MM.1S (cell line): ENCODE data around the gene MAMLD1.

Experiments used
- DNase-seq: peaks from one replicate; pipeline ENCODE4 v3.0.0-alpha.2; 2015
- H2AFZ ChIP-seq: fragments of 300-600 bp; sonication (generic); 2 replicates; pipeline ENCODE4 v1.6.0; 2016; ENCODE audit warnings: antibody characterized with exemption, low read length
- H3F3A ChIP-seq: fragments of 300-600 bp; sonication (generic); 2 replicates; pipeline ENCODE4 v1.6.1; 2016; ENCODE audit warnings: mild to moderate bottlenecking, antibody characterized with exemption, low read length, moderate library complexity, mixed read lengths; ENCODE audit not compliant: insufficient read depth
- H3K27ac ChIP-seq: fragments of 300-600 bp; sonication (generic); 2 replicates; pipeline ENCODE4 v1.5.1; 2016; ENCODE audit warnings: mild to moderate bottlenecking, low read length
- H3K27me3 ChIP-seq: fragments of 300-600 bp; sonication (generic); replicated peaks from 2 replicates; pipeline ENCODE4 v1.6.0; 2016; ENCODE audit warnings: low read length; ENCODE audit not compliant: insufficient read depth
- H3K36me3 ChIP-seq: fragments of 300-600 bp; sonication (generic); replicated peaks from 2 replicates; pipeline ENCODE4 v1.6.1; 2016; ENCODE audit warnings: mild to moderate bottlenecking, low read length, mixed read lengths; ENCODE audit not compliant: insufficient read depth
- H3K4me1 ChIP-seq: fragments of 300-600 bp; sonication (generic); 2 replicates; pipeline ENCODE4 v1.6.1; 2016; ENCODE audit warnings: low read length, mixed read lengths
- H3K4me2 ChIP-seq: fragments of 300-600 bp; sonication (generic); 2 replicates; pipeline ENCODE4 v1.6.0; 2016; ENCODE audit warnings: low read depth, low read length
- H3K4me3 ChIP-seq: fragments of 300-600 bp; sonication (generic); 2 replicates; pipeline ENCODE4 v1.5.1; 2016; ENCODE audit warnings: low read length, mixed read lengths
- H3K79me2 ChIP-seq: fragments of 300-600 bp; sonication (generic); 2 replicates; pipeline ENCODE4 v1.6.1; 2016; ENCODE audit warnings: mixed run types, low read length, mixed read lengths
- H3K9ac ChIP-seq: fragments of 300-600 bp; sonication (generic); 2 replicates; pipeline ENCODE4 v1.6.1; 2016; ENCODE audit warnings: low read length, mixed read lengths
- H3K9me2 ChIP-seq: fragments of 300-600 bp; sonication (generic); replicated peaks from 2 replicates; pipeline ENCODE4 v1.6.1; 2016; ENCODE audit warnings: mild to moderate bottlenecking, low read length, mixed read lengths; ENCODE audit not compliant: insufficient read depth
- H3K9me3 ChIP-seq: fragments of 300-600 bp; sonication (generic); replicated peaks from 2 replicates; pipeline ENCODE4 v1.6.1; 2016; ENCODE audit warnings: mild to moderate bottlenecking, low read length, mixed read lengths; ENCODE audit not compliant: insufficient read depth
- H4K20me1 ChIP-seq: fragments of 300-600 bp; sonication (generic); 2 replicates; pipeline ENCODE4 v1.6.1; 2016; ENCODE audit warnings: mild to moderate bottlenecking, low read length, moderate library complexity, mixed read lengths; ENCODE audit not compliant: insufficient read depth
- EZH2 ChIP-seq: fragments of 300-600 bp; sonication (generic); optimal IDR thresholded peaks from 2 replicates; pipeline ENCODE3; 2017; ENCODE audit warnings: low read depth, mild to moderate bottlenecking, antibody characterized with exemption, low read length, mixed read lengths
- EZH2phosphoT487 ChIP-seq: fragments of 300-600 bp; sonication (generic); IDR thresholded peaks from 2 replicates; pipeline ENCODE4 v1.6.1; 2018; ENCODE audit warnings: antibody characterized with exemption, low read length
- TF ChIP-seq, protein P1 (sequence below): fragments of 300-600 bp; sonication (generic); IDR thresholded peaks from 2 replicates; pipeline ENCODE4 v1.5.1; 2016; ENCODE audit warnings: antibody characterized with exemption, low read length, mixed read lengths

MAMLD1 gene

DNA sequence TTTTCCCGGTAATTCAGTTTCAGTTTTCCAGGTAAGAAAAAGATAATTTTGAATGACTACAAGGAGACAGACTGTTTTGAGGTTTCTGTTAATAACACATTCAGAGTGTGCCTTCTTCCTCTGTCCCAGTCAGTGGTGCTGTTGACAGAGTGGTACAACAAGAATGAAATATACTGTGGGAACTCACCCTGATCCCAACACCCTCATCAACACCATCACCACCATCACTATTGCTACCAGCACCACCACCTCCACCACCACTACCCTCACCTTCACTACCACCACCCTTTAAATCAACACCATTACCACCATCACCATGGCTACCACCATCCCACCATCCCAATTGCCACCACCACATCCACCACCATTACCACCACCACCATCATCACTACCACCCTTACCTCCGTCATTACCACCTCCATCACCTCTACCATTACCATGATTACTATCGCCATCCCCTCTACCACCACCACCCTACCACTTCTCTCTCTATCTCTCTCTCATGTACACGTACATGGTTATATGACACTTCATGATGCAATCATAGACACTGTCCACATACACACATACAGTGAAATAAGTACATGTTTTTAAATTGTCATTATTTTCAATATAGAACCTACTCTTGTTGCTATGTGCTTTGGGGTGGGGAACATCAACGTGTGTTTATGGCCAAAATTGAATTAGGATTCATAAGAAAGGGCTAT, 91.5 kb downstream of the MAMLD1 start:
- Histone ChIP-seq H3K9ac (no peak overlapping the region), H3K4me1 (no peaks in the 10 kb centered on the region), H3K27ac (no peak overlapping the region), H3K9me2 (0 out of 2 replicates have a peak, but pooled peaks cover 3% of the 10 kb centered on the region), H3K4me3 (no peak overlapping the region), H2AFZ (no peak overlapping the region), H3K4me2 (no peak overlapping the region), H3K27me3 (no peaks in the 10 kb centered on the region), H4K20me1 (no peaks in the 10 kb centered on the region), H3K79me2 (no peaks in the 10 kb centered on the region), H3F3A (no peaks in the 10 kb centered on the region), H3K9me3 (no peaks in the 10 kb centered on the region), H3K36me3 (no peaks in the 10 kb centered on the region)
- no peak for DNase-seq
- TF ChIP-seq, protein P1, sequence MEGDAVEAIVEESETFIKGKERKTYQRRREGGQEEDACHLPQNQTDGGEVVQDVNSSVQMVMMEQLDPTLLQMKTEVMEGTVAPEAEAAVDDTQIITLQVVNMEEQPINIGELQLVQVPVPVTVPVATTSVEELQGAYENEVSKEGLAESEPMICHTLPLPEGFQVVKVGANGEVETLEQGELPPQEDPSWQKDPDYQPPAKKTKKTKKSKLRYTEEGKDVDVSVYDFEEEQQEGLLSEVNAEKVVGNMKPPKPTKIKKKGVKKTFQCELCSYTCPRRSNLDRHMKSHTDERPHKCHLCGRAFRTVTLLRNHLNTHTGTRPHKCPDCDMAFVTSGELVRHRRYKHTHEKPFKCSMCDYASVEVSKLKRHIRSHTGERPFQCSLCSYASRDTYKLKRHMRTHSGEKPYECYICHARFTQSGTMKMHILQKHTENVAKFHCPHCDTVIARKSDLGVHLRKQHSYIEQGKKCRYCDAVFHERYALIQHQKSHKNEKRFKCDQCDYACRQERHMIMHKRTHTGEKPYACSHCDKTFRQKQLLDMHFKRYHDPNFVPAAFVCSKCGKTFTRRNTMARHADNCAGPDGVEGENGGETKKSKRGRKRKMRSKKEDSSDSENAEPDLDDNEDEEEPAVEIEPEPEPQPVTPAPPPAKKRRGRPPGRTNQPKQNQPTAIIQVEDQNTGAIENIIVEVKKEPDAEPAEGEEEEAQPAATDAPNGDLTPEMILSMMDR = no peak

DNA sequence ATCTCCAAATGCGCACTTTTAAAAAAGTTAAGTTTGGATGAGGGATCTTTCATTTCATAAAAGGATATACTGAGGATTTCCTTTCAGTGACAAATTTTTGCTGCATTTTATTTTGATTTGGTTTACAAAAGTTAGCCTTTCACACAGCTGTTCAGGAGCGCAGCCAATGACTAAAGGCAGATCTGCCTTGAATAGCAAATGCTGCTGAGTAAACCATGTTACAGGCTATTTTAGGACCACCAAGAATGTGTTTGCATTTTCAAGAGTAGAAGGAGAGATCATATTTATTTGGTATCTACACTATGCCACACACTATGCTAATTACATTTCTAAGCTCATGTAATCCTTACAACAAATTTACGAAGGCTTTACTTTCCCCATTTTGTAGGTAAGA, 92.1 kb downstream of the MAMLD1 start:
- Histone ChIP-seq H3K27ac (no peak overlapping the region), H4K20me1 (no peaks in the 10 kb centered on the region), H3K36me3 (no peaks in the 10 kb centered on the region), H3F3A (no peaks in the 10 kb centered on the region), H3K9me2 (0 out of 2 replicates have a peak, but pooled peaks cover 3% of the 10 kb centered on the region), H3K9me3 (no peaks in the 10 kb centered on the region), H3K9ac (no peak overlapping the region), H3K4me2 (no peak overlapping the region), H3K4me1 (no peaks in the 10 kb centered on the region), H3K4me3 (no peak overlapping the region), H2AFZ (no peak overlapping the region), H3K79me2 (no peaks in the 10 kb centered on the region), H3K27me3 (no peaks in the 10 kb centered on the region)
- TF ChIP-seq, protein P1 = no peak
- TF ChIP-seq EZH2 (no peak), EZH2phosphoT487 (no peak)
- no peak for DNase-seq

DNA sequence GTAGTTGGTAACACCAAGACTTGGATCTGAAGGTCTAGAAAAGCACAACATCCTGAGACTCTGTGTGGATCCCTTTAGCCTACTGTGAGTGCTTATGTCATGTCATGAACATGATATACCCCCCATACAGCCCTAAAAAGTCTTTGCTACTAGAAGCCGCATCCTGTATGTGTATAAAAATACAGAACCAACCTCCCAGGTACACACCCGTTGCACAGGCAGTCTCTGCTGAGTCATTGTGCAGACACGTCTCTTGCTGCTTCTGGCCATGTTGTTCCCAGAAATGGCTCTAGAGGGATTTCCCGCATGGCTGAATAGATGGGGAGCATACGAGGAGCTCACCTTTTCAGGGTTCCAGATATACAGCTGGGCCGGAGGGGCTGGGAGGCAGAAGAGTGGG, 93.3 kb downstream of the MAMLD1 start:
- Histone ChIP-seq H3K9me2 (0 out of 2 replicates have a peak, but pooled peaks cover 3% of the 10 kb centered on the region), H4K20me1 (no peaks in the 10 kb centered on the region), H2AFZ (no peak overlapping the region), H3F3A (no peaks in the 10 kb centered on the region), H3K79me2 (no peaks in the 10 kb centered on the region), H3K4me2 (no peak overlapping the region), H3K36me3 (no peaks in the 10 kb centered on the region), H3K4me1 (no peaks in the 10 kb centered on the region), H3K4me3 (no peak overlapping the region), H3K9me3 (no peaks in the 10 kb centered on the region), H3K27ac (no peak overlapping the region), H3K9ac (no peak overlapping the region), H3K27me3 (no peaks in the 10 kb centered on the region)
- TF ChIP-seq EZH2phosphoT487 (no peak), EZH2 (no peak)
- TF ChIP-seq, protein P1 = no peak
- no peak for DNase-seq
